GM23338 (cell line): ENCODE data around the gene COQ8B. TPM values are rescaled to one million over a fixed set of nuclear protein-coding genes. Genes with fewer than 3 reads are reported as not detected.

ENCODE experiments used
- ATAC-seq: fragments of 200-7000 bp; cut with Tn5 transposase; 3 replicates; pipeline ENCODE4 v1.9.1; 2020
- DNase-seq: peaks from one replicate; pipeline ENCODE4 v3.0.0-alpha.2; 2015; ENCODE audit warnings: low spot score
- H2AFZ ChIP-seq: fragments of 200-600 bp; sonication (generic); 2 replicates; pipeline ENCODE4 v1.8.0; 2016; ENCODE audit warnings: antibody characterized with exemption, mild to moderate bottlenecking, moderate library complexity
- H3F3A ChIP-seq: fragments of 200-600 bp; sonication (generic); replicated peaks from 2 replicates; pipeline ENCODE4 v1.8.0; 2017; ENCODE audit warnings: antibody characterized with exemption, mixed run types, low read depth
- H3K27ac ChIP-seq: fragments of 200-600 bp; sonication (generic); 2 replicates; pipeline ENCODE4 v1.6.1; 2016; ENCODE audit warnings: low read depth
- H3K27me3 ChIP-seq: fragments of 200-600 bp; sonication (generic); 2 replicates; pipeline ENCODE4 v1.8.0; 2016; ENCODE audit warnings: mild to moderate bottlenecking, mixed run types, moderate library complexity; ENCODE audit not compliant: insufficient read depth
- H3K36me3 ChIP-seq: fragments of 200-600 bp; sonication (generic); 2 replicates; pipeline ENCODE4 v1.8.0; 2016; ENCODE audit warnings: mild to moderate bottlenecking; ENCODE audit not compliant: insufficient read depth
- H3K4me1 ChIP-seq: fragments of 200-600 bp; sonication (generic); 2 replicates; pipeline ENCODE4 v1.8.0; 2016; ENCODE audit warnings: mild to moderate bottlenecking, moderate library complexity; ENCODE audit not compliant: insufficient read depth
- H3K4me2 ChIP-seq: fragments of 200-600 bp; sonication (generic); 2 replicates; pipeline ENCODE4 v1.7.1; 2017; ENCODE audit warnings: mixed run types
- H3K4me3 ChIP-seq: fragments of 200-600 bp; sonication (generic); 2 replicates; pipeline ENCODE4 v1.6.1; 2016; ENCODE audit warnings: mixed run types
- H3K79me2 ChIP-seq: fragments of 200-600 bp; sonication (generic); replicated peaks from 2 replicates; pipeline ENCODE4 v1.8.0; 2017; ENCODE audit warnings: mild to moderate bottlenecking; ENCODE audit not compliant: insufficient read depth
- H3K9me2 ChIP-seq: fragments of 200-600 bp; sonication (generic); 2 replicates; pipeline ENCODE4 v1.8.0; 2017; ENCODE audit not compliant: insufficient read depth
- H4K20me1 ChIP-seq: fragments of 200-600 bp; sonication (generic); replicated peaks from 2 replicates; pipeline ENCODE4 v1.8.0; 2017; ENCODE audit warnings: mild to moderate bottlenecking; ENCODE audit not compliant: insufficient read depth
- H3K27ac Mint-ChIP-seq: 2 replicates; pipeline ENCODE4 v1.8.0; 2020; ENCODE audit warnings: inconsistent platforms, mild to moderate bottlenecking, moderate library complexity, mixed read lengths
- H3K27me3 Mint-ChIP-seq: 3 replicates; pipeline ENCODE4 v1.8.0; 2022; ENCODE audit warnings: low read depth, mild to moderate bottlenecking, moderate library complexity, mixed read lengths, inconsistent platforms; ENCODE audit not compliant: insufficient read depth, poor library complexity
- H3K36me3 Mint-ChIP-seq: 3 replicates; pipeline ENCODE4 v1.8.0; 2021; ENCODE audit warnings: low read depth, mild to moderate bottlenecking, inconsistent platforms, moderate library complexity, mixed read lengths
- H3K4me1 Mint-ChIP-seq: 3 replicates; pipeline ENCODE4 v1.8.0; 2020; ENCODE audit warnings: mild to moderate bottlenecking, inconsistent platforms, mixed read lengths
- H3K4me3 Mint-ChIP-seq: 3 replicates; pipeline ENCODE4 v1.8.0; 2021; ENCODE audit warnings: moderate library complexity, mild to moderate bottlenecking, inconsistent platforms, mixed read lengths
- H3K9me3 Mint-ChIP-seq: 3 replicates; pipeline ENCODE4 v1.8.0; 2020; ENCODE audit warnings: moderate library complexity, mild to moderate bottlenecking, inconsistent platforms, mixed read lengths
- CREB1 ChIP-seq: fragments of 250-450 bp; sonication (Bioruptor Pico); IDR thresholded peaks from 2 replicates; pipeline ENCODE4 v1.5.0; 2020; ENCODE audit warnings: low read depth, mild to moderate bottlenecking, moderate library complexity
- EZH2 ChIP-seq: fragments of 200-600 bp; sonication (generic); IDR thresholded peaks from one replicate; pipeline ENCODE4 v1.8.0; 2017; ENCODE audit warnings: antibody characterized with exemption, mild to moderate bottlenecking, low read depth; ENCODE audit not compliant: unreplicated experiment
- EZH2phosphoT487 ChIP-seq: fragments of 200-600 bp; sonication (generic); IDR thresholded peaks from one replicate; pipeline ENCODE4 v1.8.1; 2018; ENCODE audit warnings: antibody characterized with exemption; ENCODE audit not compliant: unreplicated experiment
- JUNB ChIP-seq: IDR thresholded peaks from one replicate; pipeline ENCODE4 v1.6.1; 2016; ENCODE audit warnings: antibody characterized with exemption; ENCODE audit not compliant: unreplicated experiment
- NANOG ChIP-seq: IDR thresholded peaks from 2 replicates; pipeline ENCODE4 v1.6.1; 2016; ENCODE audit warnings: antibody characterized with exemption, borderline replicate concordance
- POLR2AphosphoS5 ChIP-seq: IDR thresholded peaks from 2 replicates; pipeline ENCODE4 v1.6.1; 2016; ENCODE audit warnings: antibody characterized with exemption, low read depth
- STAT1 ChIP-seq: IDR thresholded peaks from one replicate; pipeline ENCODE4 v1.6.1; 2016; ENCODE audit warnings: antibody characterized with exemption; ENCODE audit not compliant: unreplicated experiment
- ZNF114 ChIP-seq: fragments of 250-450 bp; sonication (Bioruptor Pico); IDR thresholded peaks from 2 replicates; pipeline ENCODE4 v1.5.0; 2020; ENCODE audit warnings: mild to moderate bottlenecking, moderate library complexity
- ZNF331 ChIP-seq: fragments of 250-450 bp; sonication (Bioruptor Pico); IDR thresholded peaks from 2 replicates; pipeline ENCODE4 v1.5.0; 2020; ENCODE audit warnings: low read depth, mild to moderate bottlenecking, moderate library complexity
- polyA plus RNA-seq: library from polyadenylated mRNA; unstranded; fragments of >200 nt; fragmentation: Nextera tagmentation; extraction: Ambion mirVana; gene quantifications from 2 replicates; pipeline ENCODE4 v1.2.1, GENCODE V29; 2016
- total RNA-seq: library from RNA; depleted of rRNA; stranded (reverse); fragments of >200 nt; shearing (Covaris generic); gene quantifications from 2 replicates; pipeline ENCODE4 v1.2.3, GENCODE V29; 2014
- TF ChIP-seq, protein P1 (sequence below): fragments of 250-450 bp; sonication (Bioruptor Pico); IDR thresholded peaks from 2 replicates; pipeline ENCODE4 v1.5.0; 2020; ENCODE audit warnings: mild to moderate bottlenecking, moderate library complexity
- TF ChIP-seq, protein P2 (sequence below), 2 experiments: fragments of 200-600 bp in 1 of 2; sonication (generic) in 1 of 2; conservative IDR thresholded peaks; 2 replicates each; pipeline versions ENCODE4 v1.5.1 to v1.6.1; 2016 to 2017; ENCODE audit warnings: antibody characterized with exemption in 2 of 2, low read depth in 2 of 2, mild to moderate bottlenecking in 2 of 2, moderate library complexity in 1 of 2
- TF ChIP-seq, protein P3 (sequence below): IDR thresholded peaks from 2 replicates; pipeline ENCODE4 v1.6.1; 2016; ENCODE audit warnings: antibody characterized with exemption
- TF ChIP-seq, protein P4 (sequence below): IDR thresholded peaks from one replicate; pipeline ENCODE4 v1.6.1; 2018; ENCODE audit warnings: antibody characterized with exemption; ENCODE audit not compliant: unreplicated experiment

The COQ8B gene
- total and polyA plus RNA-seq, 2 experiments from 2014 or later, result 13.9 to 59.6 TPM

DNA sequence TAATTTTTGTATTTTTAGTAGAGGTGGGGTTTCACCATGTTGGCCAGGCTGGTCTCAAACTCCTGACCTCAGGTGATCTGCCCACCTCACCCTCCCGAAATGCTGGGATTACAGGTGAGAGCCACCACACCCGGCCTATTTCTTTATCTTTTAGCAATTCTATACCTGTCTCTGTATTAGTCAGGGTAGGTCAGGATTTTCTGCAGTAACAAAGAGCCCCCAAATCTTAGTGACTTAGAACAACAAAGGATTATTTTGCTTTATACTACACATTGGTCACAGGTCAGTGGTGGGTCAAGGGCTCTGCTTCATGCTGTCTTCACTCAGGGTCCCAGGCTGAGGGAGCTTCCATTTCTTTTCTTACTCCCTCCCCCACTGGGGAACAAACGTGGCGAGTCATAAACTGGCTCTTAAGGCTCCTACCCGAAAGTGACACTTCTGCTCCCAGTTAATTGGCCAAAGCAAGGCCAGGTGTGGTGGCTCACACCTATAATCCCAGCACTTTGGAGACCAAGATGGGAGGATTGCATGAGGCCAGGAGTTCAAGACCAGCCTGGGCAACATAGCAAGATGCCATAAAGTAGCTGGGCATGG is 7.1 kb upstream of the COQ8B start:
- Histone ChIP-seq H3K79me2 (peaks cover 19% of the 10 kb centered on the region), H3F3A (0 out of 2 replicates have a peak, but pooled peaks cover 2% of the 10 kb centered on the region), H3K27ac (no peak overlapping the region), H3K4me3 (no peak overlapping the region), H2AFZ (no peak overlapping the region), H4K20me1 (peaks cover 6% of the 10 kb centered on the region; the same call in 1 of the 2 replicates), H3K9me2 (no peaks in the 10 kb centered on the region), H3K36me3 (0 out of 2 replicates have a peak, but pooled peaks cover 5% of the 10 kb centered on the region), H3K4me1 (peaks cover 8% of the 10 kb centered on the region), H3K4me2 (no peak overlapping the region), H3K27me3 (no peaks in the 10 kb centered on the region)
- Mint-ChIP-seq H3K36me3 (peaks cover 39% of the 10 kb centered on the region), H3K27me3 (peaks cover 4% of the 10 kb centered on the region), H3K9me3 (no peaks in the 10 kb centered on the region), H3K4me3 (no peak overlapping the region), H3K4me1 (peaks cover 8% of the 10 kb centered on the region), H3K27ac (no peak overlapping the region)
- DNase-seq (no peak), ATAC-seq (no peak)
- TF ChIP-seq, protein P1, sequence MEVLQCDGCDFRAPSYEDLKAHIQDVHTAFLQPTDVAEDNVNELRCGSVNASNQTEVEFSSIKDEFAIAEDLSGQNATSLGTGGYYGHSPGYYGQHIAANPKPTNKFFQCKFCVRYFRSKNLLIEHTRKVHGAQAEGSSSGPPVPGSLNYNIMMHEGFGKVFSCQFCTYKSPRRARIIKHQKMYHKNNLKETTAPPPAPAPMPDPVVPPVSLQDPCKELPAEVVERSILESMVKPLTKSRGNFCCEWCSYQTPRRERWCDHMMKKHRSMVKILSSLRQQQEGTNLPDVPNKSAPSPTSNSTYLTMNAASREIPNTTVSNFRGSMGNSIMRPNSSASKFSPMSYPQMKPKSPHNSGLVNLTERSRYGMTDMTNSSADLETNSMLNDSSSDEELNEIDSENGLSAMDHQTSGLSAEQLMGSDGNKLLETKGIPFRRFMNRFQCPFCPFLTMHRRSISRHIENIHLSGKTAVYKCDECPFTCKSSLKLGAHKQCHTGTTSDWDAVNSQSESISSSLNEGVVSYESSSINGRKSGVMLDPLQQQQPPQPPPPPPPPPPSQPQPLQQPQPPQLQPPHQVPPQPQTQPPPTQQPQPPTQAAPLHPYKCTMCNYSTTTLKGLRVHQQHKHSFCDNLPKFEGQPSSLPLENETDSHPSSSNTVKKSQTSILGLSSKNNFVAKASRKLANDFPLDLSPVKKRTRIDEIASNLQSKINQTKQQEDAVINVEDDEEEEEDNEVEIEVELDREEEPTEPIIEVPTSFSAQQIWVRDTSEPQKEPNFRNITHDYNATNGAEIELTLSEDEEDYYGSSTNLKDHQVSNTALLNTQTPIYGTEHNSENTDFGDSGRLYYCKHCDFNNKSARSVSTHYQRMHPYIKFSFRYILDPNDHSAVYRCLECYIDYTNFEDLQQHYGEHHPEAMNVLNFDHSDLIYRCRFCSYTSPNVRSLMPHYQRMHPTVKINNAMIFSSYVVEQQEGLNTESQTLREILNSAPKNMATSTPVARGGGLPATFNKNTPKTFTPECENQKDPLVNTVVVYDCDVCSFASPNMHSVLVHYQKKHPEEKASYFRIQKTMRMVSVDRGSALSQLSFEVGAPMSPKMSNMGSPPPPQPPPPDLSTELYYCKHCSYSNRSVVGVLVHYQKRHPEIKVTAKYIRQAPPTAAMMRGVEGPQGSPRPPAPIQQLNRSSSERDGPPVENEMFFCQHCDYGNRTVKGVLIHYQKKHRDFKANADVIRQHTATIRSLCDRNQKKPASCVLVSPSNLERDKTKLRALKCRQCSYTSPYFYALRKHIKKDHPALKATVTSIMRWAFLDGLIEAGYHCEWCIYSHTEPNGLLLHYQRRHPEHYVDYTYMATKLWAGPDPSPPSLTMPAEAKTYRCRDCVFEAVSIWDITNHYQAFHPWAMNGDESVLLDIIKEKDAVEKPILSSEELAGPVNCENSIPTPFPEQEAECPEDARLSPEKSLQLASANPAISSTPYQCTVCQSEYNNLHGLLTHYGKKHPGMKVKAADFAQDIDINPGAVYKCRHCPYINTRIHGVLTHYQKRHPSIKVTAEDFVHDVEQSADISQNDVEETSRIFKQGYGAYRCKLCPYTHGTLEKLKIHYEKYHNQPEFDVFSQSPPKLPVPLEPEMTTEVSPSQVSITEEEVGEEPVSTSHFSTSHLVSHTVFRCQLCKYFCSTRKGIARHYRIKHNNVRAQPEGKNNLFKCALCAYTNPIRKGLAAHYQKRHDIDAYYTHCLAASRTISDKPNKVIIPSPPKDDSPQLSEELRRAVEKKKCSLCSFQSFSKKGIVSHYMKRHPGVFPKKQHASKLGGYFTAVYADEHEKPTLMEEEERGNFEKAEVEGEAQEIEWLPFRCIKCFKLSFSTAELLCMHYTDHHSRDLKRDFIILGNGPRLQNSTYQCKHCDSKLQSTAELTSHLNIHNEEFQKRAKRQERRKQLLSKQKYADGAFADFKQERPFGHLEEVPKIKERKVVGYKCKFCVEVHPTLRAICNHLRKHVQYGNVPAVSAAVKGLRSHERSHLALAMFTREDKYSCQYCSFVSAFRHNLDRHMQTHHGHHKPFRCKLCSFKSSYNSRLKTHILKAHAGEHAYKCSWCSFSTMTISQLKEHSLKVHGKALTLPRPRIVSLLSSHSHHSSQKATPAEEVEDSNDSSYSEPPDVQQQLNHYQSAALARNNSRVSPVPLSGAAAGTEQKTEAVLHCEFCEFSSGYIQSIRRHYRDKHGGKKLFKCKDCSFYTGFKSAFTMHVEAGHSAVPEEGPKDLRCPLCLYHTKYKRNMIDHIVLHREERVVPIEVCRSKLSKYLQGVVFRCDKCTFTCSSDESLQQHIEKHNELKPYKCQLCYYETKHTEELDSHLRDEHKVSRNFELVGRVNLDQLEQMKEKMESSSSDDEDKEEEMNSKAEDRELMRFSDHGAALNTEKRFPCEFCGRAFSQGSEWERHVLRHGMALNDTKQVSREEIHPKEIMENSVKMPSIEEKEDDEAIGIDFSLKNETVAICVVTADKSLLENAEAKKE (CRISPR knock-in tag), result no peak
- TF ChIP-seq STAT1, result no peak
- TF ChIP-seq EZH2, result no peak
- TF ChIP-seq CREB1 (CRISPR knock-in tag), result no peak
- TF ChIP-seq JUNB, result no peak
- TF ChIP-seq, protein P2, sequence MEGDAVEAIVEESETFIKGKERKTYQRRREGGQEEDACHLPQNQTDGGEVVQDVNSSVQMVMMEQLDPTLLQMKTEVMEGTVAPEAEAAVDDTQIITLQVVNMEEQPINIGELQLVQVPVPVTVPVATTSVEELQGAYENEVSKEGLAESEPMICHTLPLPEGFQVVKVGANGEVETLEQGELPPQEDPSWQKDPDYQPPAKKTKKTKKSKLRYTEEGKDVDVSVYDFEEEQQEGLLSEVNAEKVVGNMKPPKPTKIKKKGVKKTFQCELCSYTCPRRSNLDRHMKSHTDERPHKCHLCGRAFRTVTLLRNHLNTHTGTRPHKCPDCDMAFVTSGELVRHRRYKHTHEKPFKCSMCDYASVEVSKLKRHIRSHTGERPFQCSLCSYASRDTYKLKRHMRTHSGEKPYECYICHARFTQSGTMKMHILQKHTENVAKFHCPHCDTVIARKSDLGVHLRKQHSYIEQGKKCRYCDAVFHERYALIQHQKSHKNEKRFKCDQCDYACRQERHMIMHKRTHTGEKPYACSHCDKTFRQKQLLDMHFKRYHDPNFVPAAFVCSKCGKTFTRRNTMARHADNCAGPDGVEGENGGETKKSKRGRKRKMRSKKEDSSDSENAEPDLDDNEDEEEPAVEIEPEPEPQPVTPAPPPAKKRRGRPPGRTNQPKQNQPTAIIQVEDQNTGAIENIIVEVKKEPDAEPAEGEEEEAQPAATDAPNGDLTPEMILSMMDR (conservative IDR thresholded peaks at IDR 0.05; ENCODE audit: low read depth in 2 of 2), result no peak
- TF ChIP-seq POLR2AphosphoS5, result no peak
- TF ChIP-seq, protein P3, sequence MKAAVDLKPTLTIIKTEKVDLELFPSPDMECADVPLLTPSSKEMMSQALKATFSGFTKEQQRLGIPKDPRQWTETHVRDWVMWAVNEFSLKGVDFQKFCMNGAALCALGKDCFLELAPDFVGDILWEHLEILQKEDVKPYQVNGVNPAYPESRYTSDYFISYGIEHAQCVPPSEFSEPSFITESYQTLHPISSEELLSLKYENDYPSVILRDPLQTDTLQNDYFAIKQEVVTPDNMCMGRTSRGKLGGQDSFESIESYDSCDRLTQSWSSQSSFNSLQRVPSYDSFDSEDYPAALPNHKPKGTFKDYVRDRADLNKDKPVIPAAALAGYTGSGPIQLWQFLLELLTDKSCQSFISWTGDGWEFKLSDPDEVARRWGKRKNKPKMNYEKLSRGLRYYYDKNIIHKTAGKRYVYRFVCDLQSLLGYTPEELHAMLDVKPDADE, result no peak
- TF ChIP-seq EZH2phosphoT487, result no peak
- no peak for TF ChIP-seq NANOG
- no peak for TF ChIP-seq ZNF331 (CRISPR knock-in tag)
- TF ChIP-seq, protein P4, sequence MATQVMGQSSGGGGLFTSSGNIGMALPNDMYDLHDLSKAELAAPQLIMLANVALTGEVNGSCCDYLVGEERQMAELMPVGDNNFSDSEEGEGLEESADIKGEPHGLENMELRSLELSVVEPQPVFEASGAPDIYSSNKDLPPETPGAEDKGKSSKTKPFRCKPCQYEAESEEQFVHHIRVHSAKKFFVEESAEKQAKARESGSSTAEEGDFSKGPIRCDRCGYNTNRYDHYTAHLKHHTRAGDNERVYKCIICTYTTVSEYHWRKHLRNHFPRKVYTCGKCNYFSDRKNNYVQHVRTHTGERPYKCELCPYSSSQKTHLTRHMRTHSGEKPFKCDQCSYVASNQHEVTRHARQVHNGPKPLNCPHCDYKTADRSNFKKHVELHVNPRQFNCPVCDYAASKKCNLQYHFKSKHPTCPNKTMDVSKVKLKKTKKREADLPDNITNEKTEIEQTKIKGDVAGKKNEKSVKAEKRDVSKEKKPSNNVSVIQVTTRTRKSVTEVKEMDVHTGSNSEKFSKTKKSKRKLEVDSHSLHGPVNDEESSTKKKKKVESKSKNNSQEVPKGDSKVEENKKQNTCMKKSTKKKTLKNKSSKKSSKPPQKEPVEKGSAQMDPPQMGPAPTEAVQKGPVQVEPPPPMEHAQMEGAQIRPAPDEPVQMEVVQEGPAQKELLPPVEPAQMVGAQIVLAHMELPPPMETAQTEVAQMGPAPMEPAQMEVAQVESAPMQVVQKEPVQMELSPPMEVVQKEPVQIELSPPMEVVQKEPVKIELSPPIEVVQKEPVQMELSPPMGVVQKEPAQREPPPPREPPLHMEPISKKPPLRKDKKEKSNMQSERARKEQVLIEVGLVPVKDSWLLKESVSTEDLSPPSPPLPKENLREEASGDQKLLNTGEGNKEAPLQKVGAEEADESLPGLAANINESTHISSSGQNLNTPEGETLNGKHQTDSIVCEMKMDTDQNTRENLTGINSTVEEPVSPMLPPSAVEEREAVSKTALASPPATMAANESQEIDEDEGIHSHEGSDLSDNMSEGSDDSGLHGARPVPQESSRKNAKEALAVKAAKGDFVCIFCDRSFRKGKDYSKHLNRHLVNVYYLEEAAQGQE, result no peak
- no peak for TF ChIP-seq ZNF114
